ENCODE data around the gene DTNB.

- TF ChIP-seq MAX (IDR thresholded peaks at IDR 0.05) (no peak), REST (IDR thresholded peaks at IDR 0.05; ENCODE audit: low read depth) (no peak), YY1 (IDR thresholded peaks at IDR 0.05; ENCODE audit: low read depth) (no peak), EP300 (IDR thresholded peaks at IDR 0.05; ENCODE audit: borderline replicate concordance) (no peak), EGR1 (IDR thresholded peaks at IDR 0.05) (no peak), RAD21 (IDR thresholded peaks at IDR 0.05; ENCODE audit: low read depth) (no peak), TAF1 (IDR thresholded peaks at IDR 0.05; ENCODE audit: low read depth) (no peak), CREB1 (IDR thresholded peaks at IDR 0.05; ENCODE audit: low read depth) (no peak), CEBPB (IDR thresholded peaks at IDR 0.05) (no peak), TEAD4 (IDR thresholded peaks at IDR 0.05) (no peak)
These were observed 314.5 kb downstream of the DTNB start for GRCh38 chr2:25358836-25359235.
